ENCODE data around the gene STRBP. TPM values are rescaled to one million over a fixed set of nuclear protein-coding genes. Genes with fewer than 3 reads are reported as not detected.
"Not testable (repeated sequence)": the region's sequence is repeated elsewhere in the genome, so short reads cannot be mapped to it uniquely, and the experiment has no call there.

Gene STRBP
- total RNA-seq: 31.2 TPM

DNA sequence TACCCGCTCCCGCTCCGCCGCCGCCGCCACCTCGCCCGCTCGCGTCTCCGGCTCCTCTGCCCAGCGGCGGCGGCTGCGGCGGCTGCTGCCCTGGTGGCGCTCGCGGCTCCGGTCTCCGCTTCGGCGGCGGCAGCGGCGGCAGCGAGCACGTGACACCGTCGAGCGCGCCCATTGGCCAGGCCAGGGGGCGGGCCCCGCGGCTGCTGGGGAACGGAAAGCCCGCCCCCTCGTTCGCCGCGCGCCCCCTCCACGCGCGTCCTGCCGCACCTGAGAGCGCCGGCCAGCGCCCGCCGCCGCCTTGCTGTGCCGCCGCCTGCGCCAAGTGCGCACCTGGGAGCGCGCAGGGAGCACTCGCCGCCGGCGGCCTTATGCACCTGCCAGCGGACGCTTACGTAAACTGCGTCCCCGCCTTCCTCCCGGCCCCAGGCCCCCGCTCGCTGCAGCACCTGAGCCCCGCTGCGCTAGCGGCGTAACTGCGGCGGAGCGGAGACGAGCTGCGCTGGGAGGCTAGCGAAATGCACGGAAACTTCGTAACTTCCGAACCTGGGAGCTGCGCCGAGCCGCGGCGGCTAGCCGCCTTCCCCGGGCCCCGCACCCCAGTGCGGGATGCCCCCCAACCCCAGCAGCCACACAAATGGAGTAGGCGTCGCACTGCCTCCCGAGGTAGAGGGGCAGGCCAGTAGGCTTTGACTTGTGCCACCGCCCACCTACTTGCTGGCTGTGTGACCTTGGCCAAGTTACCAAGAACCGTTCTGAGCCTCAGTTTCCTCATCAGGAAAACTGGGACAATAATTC is at the start of gene STRBP:
Gene STRBP, minus strand, starts transcription at position 122 of the 795 bp plus-strand sequence. CDS start 84,452 bp downstream, outside the sequence.
- peak; percentile 99 for ATAC-seq

DNA sequence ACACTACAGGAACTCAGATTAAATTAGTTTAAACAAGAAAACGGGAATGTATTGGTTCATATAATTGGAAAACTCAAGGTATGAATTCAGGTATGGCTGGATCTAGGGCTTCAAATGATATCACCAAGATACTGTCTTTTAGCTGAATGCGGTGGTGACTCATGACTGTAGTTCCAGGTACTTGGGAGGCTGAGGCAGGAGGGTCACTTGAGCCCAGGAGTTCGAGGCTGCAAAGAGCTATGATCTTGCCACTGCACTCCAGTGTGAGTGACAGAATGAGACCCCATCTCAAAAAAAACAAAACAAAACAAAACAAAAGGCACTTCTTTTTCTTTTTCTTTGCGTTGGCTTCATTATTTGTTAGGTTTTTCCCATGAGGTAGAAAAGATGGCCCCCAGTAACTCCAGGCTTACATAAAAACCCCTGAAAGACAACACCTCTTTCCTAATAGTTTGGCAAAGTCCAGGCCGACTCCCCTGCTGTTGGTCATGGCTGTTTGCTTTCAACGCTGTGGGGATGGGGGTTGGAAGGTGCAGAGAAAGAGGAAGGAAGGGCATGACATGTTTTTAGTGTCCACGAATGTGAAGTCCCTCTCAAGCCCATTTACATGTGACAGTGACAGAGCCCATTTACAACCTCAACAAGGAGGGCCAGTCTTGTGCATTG is 47.8 kb upstream of the STRBP start:
- ATAC-seq: no peak

DNA sequence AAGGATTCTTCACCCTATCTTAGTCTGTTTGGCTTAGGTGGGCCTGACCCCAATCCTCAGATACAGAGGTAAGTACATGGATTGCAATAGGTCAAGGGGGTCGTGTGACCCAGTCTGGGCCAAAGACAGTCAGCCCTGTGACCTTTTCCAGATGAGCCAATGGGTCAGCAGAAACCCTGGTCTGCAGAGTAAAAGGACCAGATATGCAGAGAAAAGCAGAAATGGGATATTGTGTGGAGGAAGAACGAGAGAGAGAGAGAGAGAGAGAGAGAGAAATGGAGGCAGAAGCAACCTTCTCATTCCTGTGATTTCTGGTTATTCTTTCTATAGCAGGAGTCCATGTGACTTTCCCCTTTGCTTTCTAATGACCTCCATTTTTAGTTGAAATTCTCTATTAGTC is 47.2 kb upstream of the STRBP start:
- no peak for ATAC-seq

DNA sequence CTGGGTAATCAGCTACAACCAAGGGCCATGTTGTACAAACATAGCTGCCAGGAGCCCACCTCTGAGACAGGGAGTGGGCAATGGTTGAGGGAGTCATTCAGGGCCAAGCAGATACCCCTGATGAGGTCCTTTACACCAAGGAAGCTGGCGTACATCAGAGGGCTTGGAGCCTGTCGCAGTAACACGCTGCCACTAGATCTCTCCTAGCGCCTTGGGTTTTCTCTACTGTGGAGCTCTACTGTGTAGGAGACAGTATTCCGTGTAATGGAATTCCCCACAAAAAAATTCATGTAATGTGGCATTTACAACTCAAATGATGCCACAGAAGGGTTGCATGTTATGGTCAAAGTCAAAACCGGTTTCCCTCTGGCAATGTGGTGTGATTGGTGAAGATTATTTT is 46.2 kb upstream of the STRBP start:
- ATAC-seq: no peak

DNA sequence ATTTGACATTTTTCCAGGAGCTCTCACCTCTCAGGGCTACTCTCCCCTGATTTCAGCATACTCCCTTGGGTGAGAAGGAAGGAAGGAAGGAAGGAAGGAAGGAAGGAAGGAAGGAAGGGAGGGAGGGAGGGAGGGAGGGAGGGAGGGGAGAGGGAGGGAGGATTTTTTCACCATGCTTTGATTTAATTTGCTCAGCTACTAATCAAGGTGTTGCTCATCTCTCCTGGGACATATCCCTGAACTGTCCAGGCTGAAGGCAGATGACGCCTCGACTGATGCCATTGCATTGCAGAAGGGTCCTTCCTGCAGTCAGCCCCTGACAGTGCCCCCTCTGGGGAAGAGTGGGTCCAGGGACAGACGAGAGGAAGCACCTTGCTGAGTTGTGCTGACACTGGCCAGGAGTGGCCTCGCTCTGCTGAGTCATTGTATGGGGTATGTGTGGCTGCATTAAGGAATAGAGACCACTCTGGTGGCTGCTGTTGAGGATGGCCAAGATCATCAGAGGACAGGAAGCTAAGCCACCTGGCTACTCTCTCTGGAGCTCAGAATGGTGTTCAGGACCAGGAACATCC is 44.0 kb upstream of the STRBP start:
- no peak for ATAC-seq

DNA sequence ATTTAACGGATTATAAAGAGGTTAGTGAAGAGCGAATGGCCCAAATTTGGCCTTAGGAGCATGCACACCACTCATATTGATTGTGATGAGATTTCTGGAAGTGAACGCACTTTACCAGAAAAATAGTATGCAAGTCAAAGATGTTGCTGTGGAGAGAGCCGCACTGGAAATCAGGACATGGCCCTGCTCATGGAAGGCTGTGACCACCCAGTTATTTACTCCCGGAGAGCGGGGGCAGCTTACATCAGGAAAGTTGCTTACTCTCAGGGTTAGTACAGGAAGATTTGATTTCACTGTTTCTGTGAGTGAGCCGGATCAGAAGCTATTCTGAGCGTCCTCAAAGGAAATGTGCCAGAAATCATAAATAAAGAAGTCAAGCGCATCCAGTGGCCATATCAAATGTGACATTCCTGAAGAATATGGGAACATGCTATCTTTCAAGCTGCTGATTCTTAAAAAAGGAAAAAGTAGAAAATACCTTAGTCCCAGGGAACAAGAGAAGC is 42.9 kb upstream of the STRBP start:
- ATAC-seq: no peak

DNA sequence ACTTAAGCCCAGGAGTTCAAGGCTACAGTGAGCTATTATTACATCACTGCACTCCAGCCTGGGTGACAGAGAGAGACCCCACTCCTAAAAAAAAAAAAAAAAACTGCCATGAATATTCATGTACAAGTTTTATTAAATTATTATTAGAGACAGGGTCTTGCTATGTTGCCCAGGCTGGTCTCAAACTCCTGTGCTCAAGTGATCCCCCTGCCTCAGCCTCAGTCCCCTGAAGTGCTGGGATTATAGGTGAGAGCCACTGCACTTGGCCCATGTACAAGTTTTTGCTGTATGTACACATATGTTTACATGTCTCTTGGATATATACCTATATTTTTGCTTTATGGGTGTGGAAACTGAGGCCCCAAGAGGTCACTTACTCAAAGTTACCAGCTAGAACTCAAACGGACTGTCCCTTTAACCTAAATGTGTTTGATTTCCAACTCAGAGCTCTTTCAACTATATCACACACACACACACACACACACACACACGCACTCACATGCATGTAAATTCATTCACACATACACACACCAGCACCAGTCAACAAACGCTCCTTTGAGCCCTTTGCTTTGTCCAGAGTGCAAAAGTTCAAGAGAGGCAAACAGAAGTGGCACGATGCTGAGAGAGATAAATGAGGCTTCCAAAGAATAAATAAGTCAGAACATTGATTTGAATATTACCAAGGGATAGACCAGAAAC is 42.3 kb upstream of the STRBP start:
- ATAC-seq: no peak

DNA sequence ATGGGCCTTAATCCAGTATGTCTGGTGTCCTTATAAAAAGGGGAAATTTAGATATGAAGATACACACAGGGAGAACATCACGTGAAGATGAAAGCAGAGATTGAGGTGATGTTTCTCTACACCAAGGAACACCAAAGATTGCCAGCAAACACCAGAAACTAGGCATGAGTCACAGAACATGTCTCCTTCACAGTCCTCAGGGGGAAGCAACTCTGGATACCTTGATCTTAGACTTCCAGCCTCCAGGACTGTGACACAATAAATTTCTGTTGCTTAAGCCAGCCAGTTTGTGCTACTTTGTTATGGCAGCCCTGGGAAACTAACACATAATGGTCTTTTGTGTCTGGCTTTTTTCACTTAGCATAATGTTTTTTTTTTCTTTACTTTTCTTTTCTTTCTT is 41.2 kb upstream of the STRBP start:
- ATAC-seq: no peak

DNA sequence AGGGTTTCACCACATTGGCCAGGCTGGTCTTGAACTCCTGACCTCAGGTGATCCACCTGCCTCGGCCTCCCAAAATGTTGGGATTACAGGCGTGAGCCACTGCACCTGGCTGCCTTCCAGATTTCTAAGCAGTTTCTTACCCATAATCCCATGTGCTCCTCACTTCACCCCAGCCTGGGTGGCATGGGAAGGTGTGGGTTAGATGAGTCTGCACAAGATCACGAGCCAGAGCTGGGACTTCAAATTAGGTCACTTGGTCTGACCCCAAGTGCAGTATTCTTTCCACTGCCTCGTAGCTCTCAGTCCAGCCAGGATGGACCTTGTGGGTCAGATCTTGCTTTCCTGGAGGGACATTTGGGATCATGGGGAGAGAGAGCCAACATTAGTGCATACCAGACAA is 37.5 kb upstream of the STRBP start:
- no peak for ATAC-seq

DNA sequence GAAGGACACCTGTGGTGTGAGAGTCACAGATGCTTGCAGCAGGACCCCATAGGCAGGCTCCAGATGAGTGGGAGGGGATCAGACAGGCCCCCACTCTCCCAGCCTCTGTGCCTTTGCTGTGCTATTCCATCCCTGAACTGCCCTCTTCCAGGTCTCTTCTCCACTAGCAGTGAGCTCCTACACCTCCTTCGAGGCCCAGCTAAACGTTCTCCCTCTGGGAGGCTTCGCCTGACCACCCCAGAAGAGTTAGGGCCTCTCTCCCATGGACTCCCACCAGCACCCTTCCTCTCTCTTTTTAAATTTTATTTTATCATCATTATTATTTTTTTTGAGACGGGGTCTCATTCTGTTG is 35.9 kb upstream of the STRBP start:
- no peak for ATAC-seq

DNA sequence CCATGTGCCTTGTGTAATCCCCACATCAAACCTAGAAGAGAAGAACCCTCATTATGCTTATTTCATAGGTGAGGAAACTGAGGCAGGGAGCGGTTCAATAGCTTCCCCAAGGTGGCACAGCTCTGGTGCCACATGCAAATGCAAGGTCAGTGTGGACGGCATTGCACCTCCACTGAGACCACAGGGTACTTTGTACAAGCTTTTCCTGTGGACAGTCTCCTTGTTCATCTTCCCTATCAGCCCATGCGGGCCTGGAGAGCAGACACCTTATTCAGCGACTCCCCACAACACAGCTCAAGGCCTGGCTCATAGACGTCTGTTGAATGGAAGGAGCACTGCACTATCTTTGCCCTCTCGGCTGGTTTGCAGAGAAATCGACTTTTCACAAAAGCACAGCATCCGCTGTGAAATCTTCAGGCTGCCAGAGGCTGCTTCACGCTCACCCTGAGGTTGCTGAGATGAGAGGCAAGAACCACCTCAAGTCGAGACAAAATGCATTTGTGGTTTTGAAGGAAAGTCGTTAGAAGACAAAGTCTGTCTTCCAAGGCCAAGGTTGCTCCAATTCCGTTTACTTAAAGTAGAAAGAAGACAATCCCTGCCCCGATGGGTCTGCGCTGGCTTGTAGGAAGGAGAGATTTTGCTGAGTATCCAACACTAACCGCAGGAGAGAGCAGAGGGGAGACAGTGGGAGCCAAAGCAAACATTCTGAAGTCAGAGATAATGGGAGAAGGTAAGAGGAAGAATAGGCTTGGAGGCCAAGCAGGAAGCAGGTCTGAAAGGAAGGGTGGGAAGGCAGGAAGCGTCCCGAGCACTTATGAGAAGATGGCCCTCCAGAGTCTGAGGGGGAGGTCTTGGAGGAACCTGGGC is 34.2 kb upstream of the STRBP start:
- no peak for ATAC-seq

DNA sequence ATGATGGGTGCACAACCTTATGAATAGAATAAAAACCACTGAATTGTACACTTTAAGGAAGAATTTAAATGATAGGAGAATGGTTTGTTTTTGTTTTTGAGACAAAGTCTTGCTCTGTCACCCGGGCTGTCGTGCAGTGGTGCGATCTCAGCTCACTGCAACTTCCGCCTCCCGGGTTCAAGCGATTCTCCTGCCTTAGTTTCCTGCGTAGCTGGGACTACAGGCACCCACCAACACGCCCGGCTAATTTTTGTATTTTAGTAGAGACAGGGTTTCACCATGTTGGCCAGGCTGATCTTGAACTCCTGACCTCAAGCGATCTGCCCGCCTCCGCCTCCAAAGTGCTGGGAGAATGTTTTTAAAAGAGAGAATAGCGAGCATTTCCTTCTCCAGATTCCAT is 33.5 kb upstream of the STRBP start:
- ATAC-seq: not testable (repeated sequence)

DNA sequence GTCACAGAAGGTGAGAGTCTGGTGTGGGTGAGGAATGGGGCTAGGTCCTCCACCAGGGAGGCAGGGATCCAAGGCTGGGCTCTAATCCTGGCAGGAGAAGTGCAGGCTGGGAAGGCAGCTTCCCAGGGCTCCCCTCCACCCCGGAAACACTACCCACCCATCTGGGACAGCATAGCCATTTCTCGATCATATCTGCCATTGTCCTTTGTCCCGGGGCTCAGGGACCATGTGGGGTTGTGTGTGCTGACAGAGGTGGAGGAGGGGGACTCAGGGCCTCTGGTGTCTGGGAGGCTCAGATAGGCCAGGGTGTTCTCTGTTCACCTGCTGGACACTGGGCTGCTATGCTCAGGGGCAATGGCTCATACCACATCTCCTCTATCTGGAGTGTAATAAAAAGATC is 32.2 kb upstream of the STRBP start:
- no peak for ATAC-seq

DNA sequence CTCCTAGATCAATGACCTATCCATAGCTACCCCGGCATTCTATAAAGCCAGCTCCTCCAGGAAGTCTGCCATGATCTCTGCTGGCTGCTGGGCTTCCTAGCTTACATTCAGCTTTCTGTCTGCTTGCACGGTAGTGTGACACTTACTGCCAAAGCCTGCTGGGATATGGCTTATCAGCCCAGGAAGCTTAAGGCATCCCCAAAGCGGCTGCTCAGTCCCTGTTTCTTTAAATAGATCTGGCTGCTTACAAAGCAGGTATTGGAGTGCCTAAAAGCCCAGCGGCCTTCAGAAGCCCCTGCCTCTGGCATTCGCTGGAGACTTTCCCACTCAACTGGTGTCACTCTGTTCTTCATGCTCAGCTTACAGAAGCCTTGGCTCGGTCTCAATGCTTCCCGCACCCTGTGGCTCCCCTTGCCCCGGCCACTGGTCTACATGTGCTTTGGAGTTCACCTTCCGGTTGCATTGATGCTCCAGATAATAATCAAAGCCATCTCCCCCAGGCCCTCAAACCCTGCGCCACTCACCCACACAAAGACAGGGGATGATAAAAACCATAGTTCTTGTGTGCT is 31.3 kb upstream of the STRBP start:
- ATAC-seq: no peak

DNA sequence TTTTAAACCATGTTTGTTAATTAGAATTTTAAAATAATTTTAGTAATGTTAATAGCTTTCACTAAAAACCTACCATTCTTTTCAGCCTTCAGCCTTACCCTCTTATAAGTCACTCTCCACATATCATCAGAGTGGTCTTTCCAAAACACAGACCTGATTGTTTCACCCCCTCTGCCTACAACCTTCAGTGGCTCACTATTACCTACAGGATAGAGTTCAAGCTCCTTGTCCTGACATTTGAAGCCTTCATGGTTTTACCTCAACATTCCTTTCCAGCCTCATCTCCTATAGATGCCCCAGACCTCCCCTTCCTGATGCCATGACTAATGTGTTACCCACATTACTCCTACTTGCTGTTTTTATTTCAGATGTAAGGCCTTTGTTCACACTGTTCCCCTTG is 27.8 kb upstream of the STRBP start:
- ATAC-seq: no peak

DNA sequence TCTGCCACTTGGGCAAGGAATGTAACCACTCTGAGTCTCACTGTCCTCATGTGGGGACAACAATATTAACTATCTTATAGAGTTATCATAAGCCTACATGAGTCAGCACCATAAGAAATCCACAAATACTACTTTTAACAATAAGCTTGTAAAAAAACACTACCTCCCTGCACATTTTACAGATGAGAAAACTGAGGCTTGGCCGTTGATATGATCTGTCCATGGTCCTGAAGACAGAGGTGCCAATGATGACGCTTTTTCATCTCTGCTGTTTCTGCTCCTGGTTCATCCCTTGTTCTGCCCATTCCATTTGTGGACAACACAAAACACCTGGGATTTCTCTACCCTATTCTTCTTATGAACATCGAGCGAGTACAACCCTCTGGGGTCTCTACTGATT is 23.4 kb upstream of the STRBP start:
- ATAC-seq: no peak

DNA sequence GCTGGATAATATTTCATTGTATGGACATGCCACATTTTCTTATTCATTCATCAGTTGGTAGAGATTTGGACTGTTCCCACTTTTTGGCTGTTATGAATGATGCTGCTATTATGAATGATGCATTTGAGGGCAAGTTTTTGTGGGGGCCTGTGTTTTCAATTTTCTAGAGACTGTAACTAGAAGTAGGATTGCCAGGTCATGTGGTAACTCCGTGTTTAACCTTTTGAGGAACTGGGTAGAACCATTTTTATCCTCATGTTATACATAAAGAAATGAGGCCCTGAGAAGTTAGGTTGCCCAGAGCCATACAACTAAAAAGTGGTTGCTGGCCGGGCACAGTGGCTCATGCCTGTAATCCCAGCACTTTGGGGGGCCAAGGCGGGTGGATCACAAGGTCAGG is 22.4 kb upstream of the STRBP start:
- ATAC-seq: no peak

DNA sequence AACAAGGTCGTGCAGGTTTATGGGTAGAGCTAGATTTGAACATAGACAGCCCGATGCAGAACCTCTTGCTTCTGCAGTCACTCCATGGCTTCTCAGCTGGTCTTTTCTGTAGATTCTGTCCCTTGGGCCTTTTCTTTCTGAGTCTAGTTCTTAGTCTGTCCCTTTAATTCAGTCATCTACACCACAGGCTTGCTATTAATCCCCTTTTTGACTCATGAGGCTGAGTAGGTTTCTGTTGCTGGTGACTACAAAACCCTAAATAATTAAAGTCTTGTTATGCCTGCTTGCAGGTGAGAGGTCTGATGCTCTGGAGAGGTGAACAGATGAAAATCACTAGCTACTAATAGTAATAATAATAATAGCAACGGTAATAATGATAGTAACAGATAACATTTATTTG is 19.3 kb upstream of the STRBP start:
- peak; percentile 69 for ATAC-seq

DNA sequence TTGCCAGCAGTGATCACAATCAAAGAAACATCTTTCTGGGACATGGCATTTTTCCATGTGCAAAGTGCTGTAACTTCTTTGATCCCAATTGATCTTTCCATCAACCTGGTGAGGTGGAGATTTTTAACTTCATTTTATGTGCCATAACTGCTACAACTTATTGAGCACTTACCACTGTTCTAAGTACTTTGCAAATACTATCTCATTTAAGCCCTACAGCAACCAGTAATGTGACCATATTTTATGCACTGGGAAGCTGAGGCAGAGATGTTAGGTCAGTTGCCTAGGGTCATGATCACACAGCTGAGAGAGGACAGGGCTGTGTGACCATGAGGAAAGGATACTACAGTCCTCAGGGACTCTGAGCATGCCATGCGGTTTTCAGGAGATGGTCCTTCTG is 17.9 kb upstream of the STRBP start:
- ATAC-seq: no peak

DNA sequence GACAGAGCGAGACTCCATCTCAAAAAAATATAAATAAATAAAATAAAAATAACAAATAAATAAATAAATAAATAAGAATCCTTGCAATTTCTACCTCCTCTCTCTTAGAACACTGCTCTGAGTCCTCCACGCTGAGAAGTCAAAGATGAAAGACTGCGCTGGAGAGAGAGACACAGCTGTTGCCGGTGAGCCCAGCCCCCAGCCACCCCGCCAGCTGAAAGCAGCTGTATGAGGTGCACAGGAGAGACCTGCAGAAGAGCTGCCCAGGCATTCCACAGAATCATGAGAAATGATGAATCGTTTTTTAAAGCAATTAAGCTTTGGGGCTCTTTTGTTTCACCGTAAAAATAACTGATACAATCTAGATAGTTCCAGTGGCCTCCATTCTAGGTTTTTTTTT is 16.3 kb upstream of the STRBP start:
- no peak for ATAC-seq

DNA sequence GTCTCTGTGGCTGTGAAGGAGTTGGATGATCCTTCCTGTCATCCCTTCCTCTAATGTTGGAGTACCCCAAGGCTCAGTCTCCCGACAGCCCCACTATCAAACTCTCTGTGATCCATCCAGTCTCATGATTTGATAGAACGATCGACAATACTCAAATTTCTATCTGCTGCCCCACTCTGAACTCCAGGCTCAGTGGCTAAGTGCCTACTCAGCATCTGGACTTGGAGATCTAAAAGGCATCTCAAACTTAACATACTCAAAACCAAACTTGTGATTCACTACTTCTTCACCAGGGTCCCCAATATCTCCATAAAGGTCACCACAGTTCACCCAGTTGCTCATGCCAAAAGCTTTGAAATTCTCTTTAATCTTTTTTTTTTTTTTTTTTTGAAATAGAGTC is 15.1 kb upstream of the STRBP start:
- no peak for ATAC-seq

DNA sequence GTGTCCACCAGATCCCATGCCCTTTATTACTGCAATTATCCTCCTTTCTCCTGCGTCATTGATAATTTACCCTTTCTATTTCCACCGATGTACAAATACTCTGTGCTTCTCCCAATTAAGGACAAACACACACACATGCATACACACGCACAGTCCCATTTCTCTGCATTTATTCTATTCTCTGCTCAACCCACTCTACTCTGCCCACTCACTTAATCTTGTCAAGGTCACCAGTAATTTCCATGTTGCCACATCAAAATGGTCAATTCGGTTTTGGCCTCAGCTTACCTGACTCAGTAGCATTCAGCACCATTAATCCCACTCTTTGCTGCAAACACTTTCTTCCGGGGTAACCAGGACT is 14.6 kb upstream of the STRBP start:
- no peak for ATAC-seq
